Activated naive CD4-positive, alpha-beta T cell treated with anti-CD3 and anti-CD28 coated beads, Interleukin-2, amount 50 U/mL, for 16 hours (primary cell): ENCODE results near the gene ANKRD45.
"Not testable (repeated sequence)": the region's sequence is repeated elsewhere in the genome, so short reads cannot be mapped to it uniquely, and the experiment has no call there.

Experiments
- DNase-seq: peaks from one replicate; pipeline ENCODE4 v3.0.0-alpha.2; 2020

Gene ANKRD45

DNA sequence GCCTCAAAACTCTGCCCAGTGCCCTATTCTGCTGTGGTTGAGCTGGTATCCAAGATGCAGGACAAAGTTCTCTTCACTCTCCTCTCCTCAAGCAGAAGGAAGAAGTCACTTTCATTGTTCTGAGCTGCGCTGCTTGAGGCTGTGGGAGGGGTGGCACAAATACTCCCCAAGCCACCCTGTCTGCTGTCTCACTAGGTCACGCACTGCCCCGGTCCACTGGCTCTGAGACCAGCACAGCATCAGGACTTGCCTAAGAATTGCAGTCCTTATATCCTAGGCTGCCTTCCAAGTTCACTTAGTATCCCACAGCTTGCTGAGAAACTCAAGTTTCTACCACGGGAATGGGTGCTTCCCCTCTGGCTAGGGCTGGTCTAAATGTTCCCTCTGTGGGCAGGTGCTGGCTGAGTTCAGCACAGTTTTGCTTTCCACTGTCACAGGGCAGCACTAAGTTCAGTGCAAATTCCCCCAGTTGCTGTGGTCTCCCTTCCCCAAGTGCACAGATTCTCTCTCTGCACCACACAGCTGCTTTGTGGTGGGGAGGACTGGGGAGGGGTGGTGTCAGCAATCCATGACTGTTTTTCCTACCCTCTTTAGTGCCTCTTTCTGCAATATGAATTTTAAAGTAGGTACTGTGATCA is 99.2 kb downstream of the ANKRD45 start:
- no peak for DNase-seq

DNA sequence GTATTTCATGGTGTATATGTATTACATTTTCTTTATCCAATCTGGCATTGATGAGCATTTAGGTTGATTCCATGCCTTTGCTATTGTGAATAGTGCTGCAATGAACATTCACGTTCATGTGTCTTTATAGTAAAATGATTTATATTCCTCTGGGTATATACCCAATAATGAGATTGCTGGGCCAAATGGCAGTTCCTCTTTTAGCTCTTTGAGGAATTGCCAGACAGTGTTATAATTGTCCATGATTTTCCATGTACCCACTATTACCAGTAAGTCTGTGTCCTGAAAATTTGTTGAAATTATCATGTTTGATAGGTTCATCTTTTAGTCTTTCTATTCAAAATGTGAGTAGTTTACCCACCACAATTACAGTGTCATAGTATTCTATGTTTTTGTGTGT is 101.2 kb downstream of the ANKRD45 start:
- DNase-seq: no peak

- DNase-seq: not testable (repeated sequence)
These were observed 105.8 kb downstream of the ANKRD45 start for GRCh38 chr1:173563846-173564245.

GRCh38 chr1:173562813-173563212 is 106.8 kb downstream of the ANKRD45 start:
- DNase-seq: no peak

- DNase-seq: no peak
These were observed 108.4 kb downstream of the ANKRD45 start for GRCh38 chr1:173561263-173561662.

- DNase-seq: no peak
These were observed 109.3 kb downstream of the ANKRD45 start for GRCh38 chr1:173560285-173560880.
